HCT116 (cell line): ENCODE data around the gene TSEN34. TPM values are rescaled to one million over a fixed set of nuclear protein-coding genes. Genes with fewer than 3 reads are reported as not detected.

ENCODE experiments used
- ATAC-seq: fragments of 200-7000 bp; cut with Tn5 transposase; 2 replicates; pipeline ENCODE4 v1.9.1; 2020; ENCODE audit warnings: mild to moderate bottlenecking, moderate library complexity
- BruUV-seq: library from RNA; stranded (reverse); fragments of 400-500 nt; replicated peaks from 2 replicates; lab custom pipeline; 2021; lab: Mats Ljungman, UMichigan
- CTCF ChIA-PET: fragments of 300-600 bp; sonication (Branson Sonifier 250); formaldehyde crosslinking; loops from one replicate; lab custom pipeline; 2021; ENCODE audit warnings: antibody characterized with exemption; lab: Charles Lee
- POLR2A ChIA-PET: fragments of 300-600, 350-600 bp; sonication (Branson Sonifier 250); formaldehyde crosslinking; loops from one replicate; lab custom pipeline; 2021; ENCODE audit warnings: antibody characterized with exemption; lab: Charles Lee
- RAD21 ChIA-PET, 2 experiments: fragments of 300-600 bp; sonication (Branson Sonifier 250); formaldehyde crosslinking; loops; one replicate each; lab custom pipeline; 2023; ENCODE audit warnings: low total read pairs in 2 of 2; ENCODE audit not compliant: uncharacterized antibody in 2 of 2, unreplicated experiment in 2 of 2, low non-redundant PET in 1 of 2; lab: Charles Lee
- DNase-seq: peaks from one replicate; pipeline ENCODE4 v3.0.0-alpha.2; 2010; ENCODE audit warnings: low read depth, low spot score
- H2AFZ ChIP-seq: fragments of 200-600 bp; shearing (Covaris generic), sonication (generic); 2 replicates; pipeline ENCODE4 v1.6.1; 2017; ENCODE audit warnings: low read depth, mixed run types, mixed read lengths, antibody characterized with exemption, low read length; ENCODE audit not compliant: poor library complexity, severe bottlenecking
- H3K27ac ChIP-seq: 2 replicates; pipeline ENCODE4 v1.5.1; 2012; ENCODE audit warnings: low read depth, low read length
- H3K27me3 ChIP-seq: fragments of 200-600 bp; sonication (generic); 2 replicates; pipeline ENCODE4 v1.6.1; 2016; ENCODE audit warnings: mixed run types, low read length, mixed read lengths; ENCODE audit not compliant: insufficient read depth
- H3K36me3 ChIP-seq, 2 experiments: fragments of 200-500 bp in 1 of 2; fragments of 200-600 bp in 1 of 2; sonication (Bioruptor generic) in 1 of 2; sonication (generic) in 1 of 2; 2 replicates each; pipeline versions ENCODE4 v1.5.1 to v1.6.1; 2014 to 2016; ENCODE audit warnings: low read length in 2 of 2, inconsistent platforms in 1 of 2, mixed read lengths in 1 of 2, mixed run types in 1 of 2; ENCODE audit not compliant: insufficient read depth in 2 of 2, control insufficient read depth in 1 of 2
- H3K4me1 ChIP-seq, 2 experiments: fragments of 200-600 bp in 1 of 2; sonication (generic) in 1 of 2; 2 replicates each; pipeline versions ENCODE4 v1.5.1 to v1.6.1; 2012 to 2017; ENCODE audit warnings: low read length in 2 of 2, inconsistent platforms in 1 of 2, mild to moderate bottlenecking in 1 of 2, mixed read lengths in 1 of 2, mixed run types in 1 of 2, moderate library complexity in 1 of 2; ENCODE audit not compliant: insufficient read depth in 2 of 2, control insufficient read depth in 1 of 2
- H3K4me2 ChIP-seq: fragments of 200-600 bp; sonication (generic); 2 replicates; pipeline ENCODE4 v1.6.1; 2017; ENCODE audit warnings: mixed run types, low read length, mixed read lengths
- H3K4me3 ChIP-seq, 2 experiments: fragments of 200-600 bp in 1 of 2; sonication (generic) in 1 of 2; replicated peaks in 1 of 2; 2 replicates each; pipeline ENCODE4 v1.5.1; 2011 to 2016; ENCODE audit warnings: low read length in 2 of 2, control low read depth in 1 of 2, low read depth in 1 of 2, mild to moderate bottlenecking in 1 of 2, mixed read lengths in 1 of 2, mixed run types in 1 of 2
- H3K79me2 ChIP-seq: fragments of 200-600 bp; sonication (generic); 2 replicates; pipeline ENCODE4 v1.6.1; 2017; ENCODE audit warnings: mild to moderate bottlenecking, mixed run types, low read length, moderate library complexity, mixed read lengths; ENCODE audit not compliant: insufficient read depth
- H3K9ac ChIP-seq: fragments of 200-600 bp; sonication (generic); 2 replicates; pipeline ENCODE4 v1.6.1; 2016; ENCODE audit warnings: low read length, mixed read lengths
- H3K9me2 ChIP-seq: fragments of 200-600 bp; sonication (generic), shearing (Covaris generic); 2 replicates; pipeline ENCODE4 v1.6.1; 2017; ENCODE audit warnings: mixed run types, mild to moderate bottlenecking, moderate library complexity; ENCODE audit not compliant: insufficient read depth
- H3K9me3 ChIP-seq, 2 experiments: fragments of 200-500 bp in 1 of 2; fragments of 200-600 bp in 1 of 2; sonication (Bioruptor generic) in 1 of 2; sonication (generic) in 1 of 2; 2 replicates each; pipeline ENCODE4 v1.6.1; 2014 to 2017; ENCODE audit warnings: low read length in 2 of 2, mixed read lengths in 2 of 2, inconsistent platforms in 1 of 2, low read depth in 1 of 2, mild to moderate bottlenecking in 1 of 2, mixed run types in 1 of 2, moderate library complexity in 1 of 2; ENCODE audit not compliant: control insufficient read depth in 1 of 2, insufficient read depth in 1 of 2
- H4K20me1 ChIP-seq: fragments of 200-600 bp; sonication (generic), shearing (Covaris generic); 2 replicates; pipeline ENCODE4 v1.6.1; 2017; ENCODE audit warnings: mixed run types, mild to moderate bottlenecking, moderate library complexity; ENCODE audit not compliant: insufficient read depth
- CTCF ChIP-seq, 3 experiments: fragments of 200-600 bp in 1 of 3; sonication (generic) in 1 of 3; IDR thresholded peaks in 2 of 3; conservative IDR thresholded peaks in 1 of 3; 2 replicates each; pipeline ENCODE4 v1.5.1; 2012 to 2017; ENCODE audit warnings: low read depth in 2 of 3, low read length in 2 of 3, antibody characterized with exemption in 1 of 3, borderline replicate concordance in 1 of 3, control low read depth in 1 of 3, mild to moderate bottlenecking in 1 of 3, mixed read lengths in 1 of 3, mixed run types in 1 of 3, moderate library complexity in 1 of 3; ENCODE audit not compliant: insufficient read depth in 1 of 3
- ELF1 ChIP-seq: IDR thresholded peaks from 2 replicates; pipeline ENCODE4 v1.6.1; 2012; ENCODE audit warnings: low read depth, borderline replicate concordance
- POLR2A ChIP-seq: IDR thresholded peaks from 2 replicates; pipeline ENCODE4 v1.7.0; 2011; ENCODE audit warnings: borderline replicate concordance; ENCODE audit not compliant: insufficient read depth, insufficient read length; ENCODE audit errors: extremely low read depth
- RAD21 ChIP-seq: IDR thresholded peaks from 2 replicates; pipeline ENCODE4 v1.6.1; 2012; ENCODE audit warnings: low read depth, mild to moderate bottlenecking
- SIN3A ChIP-seq: IDR thresholded peaks from 2 replicates; pipeline ENCODE4 v1.6.1; 2012; ENCODE audit warnings: low read depth
- TCF7L2 ChIP-seq: IDR thresholded peaks from 2 replicates; pipeline ENCODE4 v1.7.0; 2011; ENCODE audit warnings: borderline replicate concordance, inconsistent platforms; ENCODE audit not compliant: insufficient read depth, insufficient read length; ENCODE audit errors: extremely low read depth
- YY1 ChIP-seq: IDR thresholded peaks from 2 replicates; pipeline ENCODE4 v1.6.1; 2011; ENCODE audit warnings: low read length, low read depth, moderate library complexity, mild to moderate bottlenecking; ENCODE audit not compliant: insufficient replicate concordance; ENCODE audit errors: extremely low read depth
- intact Hi-C: fragments of 100-400 bp; cut with micrococcal nuclease; formaldehyde crosslinking; loops from 2 replicates; pipeline ENCODE4 v1.10.0; 2022
- total RNA-seq: library from RNA; stranded (reverse); gene quantifications from one replicate; pipeline ENCODE4 v1.2.1, GENCODE V29; 2021; ENCODE audit not compliant: unreplicated experiment

The TSEN34 gene
- total RNA-seq, 1 experiment from 2014 or later: 99.9 TPM

DNA sequence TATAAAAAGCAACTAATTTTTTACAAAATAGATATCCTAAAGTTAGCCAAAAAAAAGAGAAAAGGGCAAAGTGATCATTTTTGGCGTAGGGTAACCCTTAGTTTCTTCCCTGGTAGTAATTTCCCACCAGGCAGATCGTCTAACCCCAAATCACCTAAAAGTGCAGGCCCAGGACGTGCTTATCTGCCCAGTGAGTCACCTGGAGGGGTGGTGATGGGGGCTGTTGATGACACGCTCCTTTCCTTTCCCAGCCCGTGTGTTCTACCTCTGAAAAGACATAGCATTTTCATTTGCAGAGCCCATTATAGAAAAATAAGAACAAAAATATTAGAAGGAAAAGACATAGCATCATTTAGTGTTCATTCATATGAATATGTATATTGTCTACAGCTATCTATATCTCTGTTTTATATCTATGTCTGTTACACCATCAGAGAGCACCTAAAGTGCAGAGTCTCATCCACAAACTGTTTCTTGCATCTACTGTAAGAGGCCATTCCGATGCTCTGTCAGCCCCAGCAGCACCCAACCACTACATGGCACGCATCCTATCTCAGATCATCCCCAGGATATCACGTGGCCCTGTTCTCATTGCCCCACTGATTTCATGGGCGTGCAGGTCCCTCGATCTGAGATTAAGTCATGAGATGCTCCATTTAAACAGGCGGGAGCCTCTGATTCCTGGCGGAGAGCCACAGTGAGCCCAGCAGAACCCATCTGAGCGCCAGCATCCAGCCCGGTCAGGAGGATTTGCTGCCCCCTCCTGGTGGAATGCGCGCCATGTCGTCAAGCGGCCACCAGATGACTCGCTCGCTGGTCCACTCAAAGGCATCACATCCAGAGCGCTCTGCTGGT, 40.2 kb downstream of the TSEN34 start:
- Histone ChIP-seq H2AFZ (peak overlapping the region; percentile 53), H3K27ac (no peak overlapping the region), H4K20me1 (no peaks in the 10 kb centered on the region), H3K36me3 (no peaks in the 10 kb centered on the region), H3K79me2 (no peaks in the 10 kb centered on the region), H3K4me2 (peak overlapping the region; percentile 35), H3K9me3 (peaks cover 5 to 13% of the 10 kb centered on the region in 2 experiments; a peak in 3 of 4 replicates), H3K9me2 (no peaks in the 10 kb centered on the region), H3K4me1 (peaks cover 5 to 15% of the 10 kb centered on the region in 2 experiments; a peak in 3 of 4 replicates), H3K27me3 (no peaks in the 10 kb centered on the region), H3K9ac (no peak overlapping the region), H3K4me3 (no peak overlapping the region)
- ChIA-PET POLR2A (no interaction called here), RAD21 (no interaction called here), CTCF (interaction anchor here (0.9 kb wide), 1 partner anchor 42 kb away, joined by 3 read pairs; the partner anchor contains the start of gene MBOAT7)
- BruUV-seq: no TSS peak
- intact Hi-C loops: loop anchor here (1.0 to 5.0 kb wide), 3 partner anchors 59 to 423 kb away; partner anchors contain the start of gene TMC4
- peak; percentile 81 for DNase-seq
- TF ChIP-seq RAD21 (peak; percentile 87), SIN3A (no peak), CTCF (IDR thresholded peaks at IDR 0.05 in 2 of 3, conservative IDR thresholded peaks at IDR 0.05 in 1 of 3; ENCODE audit: borderline replicate concordance in 1 of 3, insufficient read depth in 1 of 3, low read depth in 2 of 3, low read length in 2 of 3) (peak; percentile 98 to 100 (median 100)), ELF1 (no peak), YY1 (peak; percentile 74), POLR2A (no peak), TCF7L2 (peak; percentile 19)
- ATAC-seq: peak; percentile 97
